GM21360 (cell line): Measurements from ENCODE around the gene SNRPB.
"Not testable (repeated sequence)": the region's sequence is repeated elsewhere in the genome, so short reads cannot be mapped to it uniquely, and the experiment has no call there.

ENCODE experiments used
- ATAC-seq: cut with Tn5 transposase; IDR thresholded peaks from one replicate; pipeline ENCODE4 v1.9.1; 2021; ENCODE audit warnings: mild to moderate bottlenecking, moderate library complexity; ENCODE audit not compliant: unreplicated experiment

SNRPB gene

DNA sequence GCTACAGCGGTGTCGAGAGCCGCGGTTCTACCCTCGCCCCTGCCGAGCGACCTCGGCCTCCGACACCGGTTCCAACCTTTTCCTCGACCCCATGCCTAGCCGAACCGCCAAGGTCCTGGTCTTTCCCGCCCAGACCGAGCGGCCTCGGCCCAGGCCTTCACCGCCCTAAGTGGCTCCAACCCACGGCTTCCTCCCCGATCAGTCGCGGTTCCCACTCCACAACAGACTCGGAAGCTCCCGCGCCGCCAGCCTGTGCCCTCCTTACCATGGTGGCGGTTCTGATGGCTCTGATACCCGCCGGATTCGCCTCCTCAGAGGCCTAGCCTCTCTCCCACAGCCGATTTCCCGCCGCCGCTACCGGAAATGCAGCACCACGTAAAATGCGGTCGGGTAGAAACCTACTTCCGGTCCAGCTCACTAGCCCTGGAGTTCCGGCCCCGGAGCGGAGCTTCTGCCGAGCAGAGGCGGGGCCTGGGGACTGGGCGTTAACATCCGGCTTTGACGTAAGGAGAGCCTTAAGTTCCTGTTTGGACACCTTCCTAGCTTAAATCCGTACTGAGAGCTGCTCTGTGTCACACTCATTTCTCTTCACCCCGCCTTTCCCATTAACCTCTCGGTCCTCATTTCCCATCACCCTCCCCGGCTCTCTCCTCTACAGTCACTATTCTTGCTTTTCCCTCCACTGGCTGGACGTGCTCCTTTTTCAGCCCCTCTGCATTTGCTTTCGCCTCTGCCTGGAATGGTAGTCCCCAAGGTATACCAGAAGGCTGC, at the start of gene SNRPB:
Gene SNRPB, minus strand, starts transcription at position 367 of the 771 bp plus-strand sequence. Its CDS starts 99 bp downstream, at position 268.
- ATAC-seq = peak; percentile 95

DNA sequence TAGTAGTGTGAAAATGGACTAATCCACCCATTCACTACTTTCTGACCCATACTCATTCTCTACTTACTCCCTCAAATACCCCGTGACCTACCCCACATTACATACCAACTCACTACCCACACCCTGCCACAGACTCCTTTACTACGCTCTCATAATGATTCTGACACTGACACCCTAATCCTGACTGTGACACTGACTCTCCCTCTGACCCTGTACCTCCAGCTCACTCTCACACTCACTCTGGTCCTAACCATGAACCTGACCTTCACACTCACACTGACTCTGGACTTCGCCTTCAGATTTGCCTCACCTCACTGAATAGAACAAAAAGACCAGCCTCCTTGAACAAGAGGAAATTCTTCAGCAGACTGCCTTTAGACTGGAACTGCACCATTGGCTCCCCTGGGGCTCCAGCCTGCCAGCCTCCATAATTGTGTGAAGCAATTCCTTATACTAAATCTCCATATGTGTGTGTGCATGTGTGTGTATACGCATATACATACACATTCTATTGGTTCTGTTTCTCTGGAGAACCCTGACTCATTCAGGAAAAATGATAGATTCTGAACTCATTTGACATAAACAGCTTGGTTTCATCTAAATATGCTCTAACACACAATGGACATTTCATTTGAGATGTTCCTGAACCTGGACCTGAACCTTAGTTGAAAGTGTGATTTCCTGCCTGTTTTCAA, 48.7 kb upstream of the SNRPB start:
- ATAC-seq = no peak

DNA sequence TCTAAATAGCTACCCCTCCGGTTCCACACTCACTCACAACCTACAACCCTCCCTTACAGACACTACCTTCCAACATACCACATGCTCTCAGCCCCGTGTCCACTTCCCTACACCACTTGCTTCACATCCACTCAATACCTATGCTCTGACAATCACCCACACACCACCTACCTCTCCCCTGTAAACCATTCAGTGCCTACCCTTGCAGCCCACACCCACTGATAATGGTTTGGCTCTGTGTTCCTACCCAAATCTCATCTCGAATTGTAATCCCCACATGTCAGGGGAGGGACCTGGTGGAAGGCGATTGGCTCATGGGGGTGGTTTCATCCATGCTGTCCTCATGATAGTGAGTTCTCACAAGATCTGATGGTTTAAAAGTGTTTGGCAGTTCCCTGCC, 48.0 kb upstream of the SNRPB start:
- no peak for ATAC-seq

DNA sequence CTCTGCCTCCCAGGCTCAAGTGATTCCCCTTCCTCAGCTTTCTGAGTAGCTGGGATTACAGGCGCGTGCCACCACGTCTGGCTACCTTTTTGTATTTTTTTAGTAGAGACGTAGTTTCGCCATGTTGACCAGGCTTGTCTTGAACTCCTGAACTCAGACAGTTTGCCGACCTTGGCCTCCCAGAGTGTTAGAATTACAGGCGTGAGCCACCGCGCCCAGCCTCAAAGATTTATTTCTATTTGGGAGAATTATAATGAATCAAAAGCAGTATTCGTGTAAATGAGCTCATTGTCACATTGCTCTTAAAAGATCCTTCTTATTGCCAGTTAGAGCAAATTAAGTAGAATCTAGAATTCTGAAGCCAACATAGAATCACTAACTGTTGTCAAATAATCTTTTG, 47.5 kb upstream of the SNRPB start:
- ATAC-seq = no peak

DNA sequence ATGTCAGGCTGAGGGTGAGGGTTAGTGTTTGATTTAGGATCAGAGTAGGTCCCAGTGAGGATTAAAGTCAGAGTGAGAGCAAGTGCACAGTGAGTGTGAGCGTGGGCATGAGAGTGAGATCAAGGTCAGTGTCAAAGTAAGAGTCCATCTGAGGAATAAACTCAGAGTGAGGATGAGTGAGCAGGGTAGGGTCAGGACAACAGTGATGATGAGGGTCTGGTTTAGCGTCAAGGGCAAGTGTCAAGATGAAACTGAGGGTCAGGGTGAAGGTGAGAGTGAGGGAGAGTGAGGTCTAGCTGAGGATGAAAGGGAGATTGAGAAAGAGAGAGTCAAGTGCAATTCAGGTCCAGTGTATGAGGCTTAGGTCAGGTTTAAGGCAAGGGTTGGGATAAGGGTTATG, 45.8 kb upstream of the SNRPB start:
- no peak for ATAC-seq

DNA sequence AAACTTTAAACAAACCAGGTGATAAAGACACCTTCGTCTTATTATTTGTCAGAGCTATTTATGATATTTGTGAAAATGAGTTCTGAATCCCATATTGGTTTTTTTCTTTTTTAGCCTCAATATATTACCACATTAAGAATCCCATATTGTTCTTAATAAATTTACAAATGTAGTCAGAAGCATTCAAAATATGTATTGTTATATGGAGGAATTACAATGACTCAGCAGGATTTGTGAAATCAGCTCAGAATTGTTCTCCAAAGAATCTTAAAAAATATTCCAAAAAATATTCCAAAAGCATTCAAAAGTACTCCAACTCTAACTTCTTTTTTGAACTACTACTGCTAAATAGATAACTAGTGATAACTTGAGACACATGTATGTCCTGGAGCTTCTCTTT, 44.6 kb upstream of the SNRPB start:
- ATAC-seq = no peak

DNA sequence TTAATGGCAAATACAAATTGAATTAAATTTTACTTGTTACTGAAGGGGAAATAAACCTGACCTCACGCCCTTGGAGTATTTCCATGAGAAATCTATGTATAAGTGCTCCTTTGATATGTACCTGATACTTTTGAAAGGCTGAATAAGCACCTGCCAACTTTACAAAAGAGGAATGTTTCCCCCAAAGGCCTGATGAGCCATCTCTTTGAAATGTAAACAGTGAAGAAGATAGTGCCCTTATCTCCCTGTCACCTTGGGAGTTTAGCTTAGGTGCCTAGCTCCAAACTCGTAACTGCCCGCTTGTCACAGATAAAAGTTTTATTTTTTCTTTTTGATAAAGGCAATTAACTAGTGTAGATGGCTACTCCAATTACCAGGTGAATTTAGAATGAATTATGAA, 39.2 kb upstream of the SNRPB start:
- no peak for ATAC-seq

DNA sequence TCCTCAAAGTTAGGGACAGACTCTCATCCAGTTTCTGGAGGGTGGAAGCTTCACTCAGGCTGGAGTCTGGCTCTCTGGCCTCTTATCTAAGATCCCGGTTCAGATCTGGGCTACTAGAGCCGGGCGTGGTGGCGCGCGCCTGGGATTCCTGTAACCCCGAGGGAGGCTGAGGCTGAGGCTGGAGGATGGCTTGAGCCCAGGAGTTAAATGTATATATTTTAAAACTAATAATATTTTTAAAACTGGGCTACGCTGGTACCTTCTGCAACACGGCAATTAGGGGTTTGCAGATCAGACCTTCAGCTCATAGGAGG, 38.8 kb upstream of the SNRPB start:
- no peak for ATAC-seq

DNA sequence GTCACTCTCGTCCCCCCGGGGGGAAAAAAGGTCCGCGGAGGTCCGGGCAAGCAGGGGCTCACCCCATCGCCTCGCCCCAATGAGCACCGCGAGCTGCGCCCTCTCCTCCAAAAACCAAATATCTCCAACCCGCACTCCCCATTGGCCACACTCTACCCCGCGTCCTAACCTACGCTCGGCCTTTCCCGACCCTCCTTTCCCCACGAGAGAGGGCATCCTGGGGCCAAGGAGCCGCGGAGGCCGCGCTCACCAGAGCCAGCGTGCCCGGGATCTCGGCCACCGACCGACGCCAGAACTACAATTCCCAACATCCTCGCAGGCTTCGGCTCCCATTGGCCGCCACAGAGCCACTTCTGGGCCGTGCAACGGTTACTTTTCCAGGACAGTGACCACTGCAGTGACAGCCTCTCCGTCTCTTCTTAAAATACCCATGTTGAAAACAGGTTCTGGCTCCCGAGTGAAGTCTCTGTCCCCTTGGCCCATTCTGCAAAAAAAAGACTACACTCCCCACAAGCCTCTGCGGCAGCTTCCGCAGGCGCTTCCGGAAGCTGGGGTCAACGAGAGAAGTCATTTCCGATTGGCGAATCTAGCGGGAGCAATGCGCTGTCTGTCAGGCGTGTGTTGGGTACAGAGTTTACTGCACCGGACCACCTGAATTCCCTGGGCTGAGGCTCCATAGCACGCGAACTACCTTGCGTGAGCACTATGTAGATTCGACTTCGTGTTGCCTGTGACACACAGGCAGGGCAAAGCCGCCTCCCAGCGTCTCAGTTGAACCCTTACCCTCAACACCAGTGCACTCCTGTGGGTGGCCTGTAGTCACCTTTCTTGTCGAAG, 38.3 kb upstream of the SNRPB start, which contains the start of gene ZNF343:
Gene ZNF343, minus strand, starts transcription at position 285 of the 837 bp plus-strand sequence. CDS start 15,020 bp downstream, outside the sequence.
- peak; percentile 88 for ATAC-seq

DNA sequence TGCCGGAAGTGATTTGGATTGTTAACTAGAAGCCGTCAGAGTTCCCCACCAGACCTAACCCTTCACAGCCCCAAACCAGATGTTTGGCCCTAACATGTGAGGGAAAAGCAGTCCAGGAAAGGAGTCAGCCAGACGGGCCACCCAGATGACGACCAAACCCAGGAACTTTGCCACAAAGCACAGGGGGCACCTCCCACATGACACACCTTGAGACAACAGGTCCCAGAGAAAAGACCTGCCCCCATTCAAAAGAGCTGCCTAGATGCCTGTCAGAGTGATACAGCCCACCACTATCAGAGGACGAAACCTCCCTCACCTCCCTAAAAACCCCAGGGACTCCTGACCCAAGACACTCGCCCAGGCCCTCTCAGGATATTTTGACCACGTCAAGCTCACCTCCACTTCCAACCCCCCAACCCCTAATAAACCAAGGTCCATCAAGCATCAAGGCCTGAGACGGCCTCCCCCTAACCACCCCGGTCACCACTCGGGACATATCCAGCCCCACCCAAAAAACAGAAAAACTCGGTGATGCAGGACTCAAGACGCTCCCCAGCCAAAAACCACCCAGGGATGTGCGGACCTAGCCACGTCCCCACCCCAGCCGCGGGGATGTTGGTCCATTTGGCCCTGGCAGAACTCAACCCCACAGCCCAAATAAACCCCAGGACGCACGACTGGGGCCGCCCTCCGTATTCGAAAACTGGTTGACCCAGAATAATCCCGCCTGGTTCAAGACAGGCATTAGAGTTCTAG, 37.5 kb upstream of the SNRPB start:
- ATAC-seq = no peak

DNA sequence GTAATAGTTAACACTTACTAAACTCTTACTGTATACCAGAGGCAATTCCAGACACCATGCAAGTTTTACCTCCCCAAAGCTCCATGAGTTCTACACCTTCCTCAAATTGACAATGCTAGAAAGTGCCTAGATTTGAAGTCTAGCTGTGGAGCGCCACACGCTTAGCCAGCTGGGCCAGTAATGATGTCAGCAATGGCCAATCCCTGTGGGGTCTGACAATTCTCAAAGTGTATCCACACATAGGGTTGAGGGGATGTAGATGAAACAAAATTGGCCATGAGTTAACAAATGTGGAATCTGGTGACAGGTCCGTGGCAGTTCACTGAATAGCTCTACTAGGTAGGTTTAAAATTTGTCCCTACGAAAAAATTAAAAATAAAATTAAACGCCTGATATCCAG, 36.9 kb upstream of the SNRPB start:
- no peak for ATAC-seq

DNA sequence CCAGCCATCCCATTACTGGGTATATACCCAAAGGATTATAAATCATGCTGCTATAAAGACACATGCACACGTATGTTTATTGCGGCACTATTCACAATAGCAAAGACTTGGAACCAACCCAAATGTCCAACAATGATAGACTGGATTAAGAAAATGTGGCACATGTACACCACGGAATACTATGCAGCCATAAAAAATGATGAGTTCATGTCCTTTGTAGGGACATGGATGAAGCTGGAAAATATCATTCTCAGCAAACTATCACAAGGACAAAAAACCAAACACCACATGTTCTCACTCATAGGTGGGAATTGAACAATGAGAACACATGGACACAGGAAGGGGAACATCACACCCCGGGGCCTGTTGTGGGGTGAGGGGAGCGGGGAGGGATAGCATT, 35.8 kb upstream of the SNRPB start:
- not testable (repeated sequence) for ATAC-seq

DNA sequence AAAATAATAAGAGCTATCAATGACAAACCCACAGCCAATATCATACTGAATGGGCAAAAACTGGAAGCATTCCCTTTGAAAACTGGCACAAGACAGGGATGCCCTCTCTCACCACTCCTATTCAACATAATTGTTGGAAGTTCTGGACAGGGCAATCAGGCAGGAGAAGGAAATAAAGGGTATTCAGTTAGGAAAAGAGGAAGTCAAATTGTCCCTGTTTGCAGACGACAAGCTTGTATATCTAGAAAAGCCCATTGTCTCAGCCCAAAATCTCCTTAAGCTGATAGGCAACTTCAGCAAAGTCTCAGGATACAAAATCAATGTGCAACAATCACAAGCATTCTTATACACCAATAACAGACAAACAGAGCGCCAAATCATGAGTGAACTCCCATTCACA, 34.2 kb upstream of the SNRPB start:
- not testable (repeated sequence) for ATAC-seq

DNA sequence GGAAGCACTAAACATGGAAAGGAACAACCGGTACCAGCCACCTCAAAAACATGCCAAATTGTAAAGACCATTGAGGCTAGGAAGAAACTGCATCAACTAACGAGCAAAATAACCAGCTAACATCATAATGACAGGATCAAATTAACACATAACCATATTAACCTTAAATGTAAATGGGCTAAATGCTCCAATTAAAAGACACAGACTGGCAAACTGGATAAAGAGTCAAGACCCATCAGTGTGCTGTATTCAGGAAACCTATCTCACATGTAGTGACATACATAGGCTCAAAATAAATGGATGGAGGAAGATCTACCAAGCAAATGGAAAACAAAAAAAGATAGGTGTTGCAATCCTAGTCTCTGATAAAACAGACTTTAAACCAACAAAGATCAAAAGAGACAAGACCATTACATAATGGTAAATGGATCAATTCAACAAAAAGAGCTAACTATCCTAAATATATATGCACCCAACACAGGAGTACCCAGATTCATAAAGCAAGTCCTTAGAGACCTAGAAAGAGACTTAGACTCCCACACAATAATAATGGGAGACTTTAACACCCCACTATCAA, 32.3 kb upstream of the SNRPB start:
- ATAC-seq = not testable (repeated sequence)

DNA sequence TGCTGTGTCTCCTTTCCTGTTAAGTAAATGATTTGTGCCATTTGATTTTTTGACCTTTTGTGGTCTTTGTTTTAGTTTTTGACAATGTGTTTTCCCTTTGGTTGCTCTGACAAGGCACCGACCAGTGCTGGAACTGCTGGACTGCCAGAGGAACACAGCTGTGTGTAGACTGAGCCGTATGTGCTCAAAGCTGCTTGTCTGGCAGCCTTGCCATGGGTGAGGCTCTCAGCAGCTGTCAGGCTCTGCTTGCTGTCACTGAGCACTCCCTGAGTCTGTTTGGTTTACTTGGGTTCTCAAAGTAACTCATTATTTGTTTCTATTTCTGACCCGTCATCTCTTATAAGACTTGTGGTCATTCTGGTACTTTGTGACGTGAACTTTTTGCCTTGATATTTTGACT, 15.1 kb upstream of the SNRPB start:
- no peak for ATAC-seq

DNA sequence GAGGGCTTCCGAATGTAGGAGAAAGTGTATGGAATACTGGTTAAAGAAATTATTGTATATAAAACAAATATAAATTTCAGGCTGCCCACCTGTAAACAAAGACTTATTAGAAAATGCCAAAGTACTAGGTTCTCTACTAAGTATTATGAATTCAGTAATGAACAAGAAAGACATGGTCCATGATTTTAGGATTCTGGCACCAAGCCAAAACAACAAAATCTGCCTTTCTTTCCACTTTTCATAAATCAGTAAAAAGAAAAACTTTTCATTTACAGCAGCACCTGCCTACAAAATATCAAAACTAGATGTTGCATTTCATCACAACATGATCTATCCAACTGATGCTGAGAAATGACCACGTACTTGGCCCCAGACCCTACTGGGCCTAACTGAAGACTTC, 14.5 kb upstream of the SNRPB start:
- no peak for ATAC-seq

DNA sequence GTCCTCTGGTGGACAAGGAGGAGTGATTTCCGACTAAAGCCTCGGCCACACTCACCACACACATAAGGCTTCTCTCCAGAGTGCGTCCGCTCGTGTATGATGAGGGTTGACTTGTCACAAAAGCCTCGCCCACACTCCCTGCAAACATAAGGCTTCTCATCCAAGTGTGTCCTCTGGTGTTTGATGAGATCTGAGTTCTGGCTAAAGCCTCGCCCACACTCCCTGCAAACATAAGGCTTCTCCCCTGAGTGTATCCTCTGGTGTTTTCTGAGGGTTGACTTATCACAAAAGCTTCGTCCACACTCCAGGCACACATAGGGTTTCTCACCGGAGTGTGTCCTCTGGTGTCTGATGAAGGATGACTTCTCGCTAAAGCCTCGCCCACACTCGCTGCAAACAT, 12.9 kb upstream of the SNRPB start:
- ATAC-seq = no peak

DNA sequence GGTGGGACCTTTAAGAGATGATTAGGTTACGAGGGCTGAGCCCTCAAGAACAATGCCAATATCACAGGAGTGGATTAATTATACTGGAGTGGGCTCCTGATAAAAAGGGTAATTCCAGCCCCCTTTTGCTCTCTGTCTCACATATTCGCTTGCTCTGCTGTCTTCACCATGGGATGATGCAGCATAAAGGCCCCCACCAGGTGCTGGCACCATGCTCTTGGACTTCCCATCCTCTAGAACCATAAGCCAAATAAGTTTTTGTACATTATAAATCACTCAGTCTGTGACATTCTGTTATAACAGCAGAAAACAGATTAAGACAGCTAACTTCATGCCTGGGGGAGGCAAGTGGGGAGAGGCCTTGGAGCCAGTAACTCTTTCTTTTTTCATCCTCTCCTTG, 9.8 kb upstream of the SNRPB start:
- no peak for ATAC-seq

DNA sequence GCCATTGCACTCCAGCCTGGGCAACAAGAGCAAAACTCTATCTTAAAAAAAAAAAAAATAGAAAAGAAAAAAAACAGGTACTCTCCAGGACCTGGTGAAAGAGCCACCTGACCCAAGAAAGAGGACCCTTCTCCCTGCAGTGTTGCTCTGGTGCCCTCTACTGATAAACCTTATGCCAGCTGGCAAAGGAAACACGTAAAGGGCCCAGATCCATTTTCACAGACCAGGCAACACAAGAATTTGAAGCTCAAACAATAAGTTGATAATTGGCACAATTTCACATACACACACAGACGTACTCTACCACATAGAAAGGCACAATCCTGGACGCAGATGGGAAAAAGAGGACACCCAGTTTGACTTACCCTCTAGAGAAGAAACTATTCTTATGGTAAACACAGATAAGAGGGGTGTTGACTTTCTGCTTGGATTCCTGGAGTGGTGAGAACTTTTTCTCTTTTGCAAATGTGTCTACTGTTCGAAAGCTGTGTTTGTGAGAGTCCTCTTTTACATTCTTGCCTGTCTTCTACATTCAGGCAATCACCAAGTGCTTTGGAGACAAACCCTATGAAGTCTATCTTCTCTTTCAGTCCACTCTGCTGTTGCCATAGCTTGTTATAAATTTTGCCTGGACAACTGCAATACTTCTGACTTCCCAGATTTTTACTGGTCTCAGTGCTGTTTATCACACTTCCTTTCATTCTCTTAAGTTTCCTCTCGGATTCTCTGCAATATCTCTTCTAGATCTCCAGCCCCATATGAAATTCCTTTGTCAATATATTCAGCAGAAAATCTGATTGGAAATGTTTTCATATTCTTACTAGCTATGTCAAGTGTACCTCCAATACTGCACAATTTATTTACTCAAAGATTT, 6.4 kb upstream of the SNRPB start:
- no peak for ATAC-seq
